H4 (cell line): ENCODE measurements around the gene APOO. TPM values are rescaled to one million over a fixed set of nuclear protein-coding genes. Genes with fewer than 3 reads are reported as not detected.
A peak's percentile ranks its signal among the peaks of the same experiment; 100 is the strongest.

ENCODE experiments used
- DNase-seq: peaks from one replicate; pipeline ENCODE4 v3.0.0-alpha.2; 2015; ENCODE audit warnings: low spot score
- total RNA-seq: library from RNA; depleted of rRNA; stranded (reverse); fragments of >200 nt; shearing (Covaris generic); gene quantifications from 2 replicates; pipeline ENCODE4 v1.2.3, GENCODE V29; 2014; rRNA removed

APOO gene
- total RNA-seq, 1 experiment from 2014 or later = 58.9 TPM

DNA sequence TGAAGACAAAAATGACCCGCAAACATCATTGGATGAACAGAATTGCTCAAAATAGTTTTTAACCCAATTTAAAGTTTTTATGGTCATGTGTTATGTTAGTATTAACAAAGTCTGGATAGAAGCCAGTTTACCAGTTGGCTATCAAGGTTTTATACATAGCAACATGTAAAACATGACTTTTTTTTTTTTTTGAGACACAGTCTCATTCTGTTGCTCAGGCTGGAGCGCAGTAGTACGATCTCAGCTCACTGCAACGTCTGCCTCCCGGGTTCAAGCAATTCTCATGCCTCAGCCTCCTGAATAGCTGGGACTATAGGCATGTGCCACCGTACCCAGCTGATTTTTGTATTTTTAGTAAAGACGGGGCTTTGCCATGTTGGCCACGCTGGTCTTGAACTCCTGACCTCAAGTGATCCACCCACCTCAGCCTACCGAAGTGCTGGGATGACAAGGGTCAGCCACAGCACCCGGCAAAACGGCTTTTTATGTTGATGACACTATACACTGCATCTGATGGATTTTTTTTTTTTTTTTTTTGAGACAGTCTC lies 121.4 kb downstream of the APOO start:
- DNase-seq = no peak

- no peak for DNase-seq
These were observed 122.2 kb downstream of the APOO start for GRCh38 chrX:23785580-23785979.

DNA sequence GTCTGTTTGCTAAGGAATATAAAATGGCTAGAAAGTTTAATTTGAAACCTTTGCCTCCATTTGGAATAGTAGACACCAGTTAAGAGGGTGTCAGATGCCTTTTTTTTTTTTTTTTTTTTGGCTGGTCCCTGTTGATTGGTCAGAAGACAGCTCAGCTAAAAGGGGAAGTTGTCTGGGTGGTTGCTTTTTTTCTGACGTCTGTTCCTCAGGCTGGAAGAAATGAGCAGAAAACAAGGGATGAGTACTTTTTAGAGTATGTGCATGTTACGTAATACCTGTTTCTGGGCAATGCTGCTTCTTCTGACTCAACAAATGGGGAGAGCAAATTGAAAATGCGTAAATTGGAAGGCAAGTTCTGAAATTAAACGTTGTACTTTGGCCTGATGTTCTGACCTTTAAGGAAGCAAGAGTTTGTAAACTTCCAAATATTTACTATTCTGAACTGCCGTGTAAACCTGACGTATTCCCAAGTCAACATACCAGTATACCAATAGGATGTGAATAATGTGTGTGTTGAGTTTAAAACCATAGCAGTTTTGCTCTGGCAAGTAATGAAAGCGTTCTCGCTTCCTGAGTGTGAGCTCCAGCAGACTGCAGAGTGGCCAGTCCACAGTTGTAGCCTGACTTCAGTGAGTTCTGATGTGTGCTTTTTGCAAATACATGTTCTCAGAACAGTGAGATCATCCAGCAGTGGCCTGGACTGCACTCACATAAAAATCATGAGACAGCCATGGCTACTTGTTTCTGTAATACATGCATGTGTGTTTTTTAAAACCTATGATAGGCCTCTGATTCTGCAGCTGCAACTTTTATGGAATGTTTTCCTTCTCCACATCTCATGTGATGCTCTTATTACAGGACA lies 123.0 kb downstream of the APOO start:
- DNase-seq = peak; percentile 45

DNA sequence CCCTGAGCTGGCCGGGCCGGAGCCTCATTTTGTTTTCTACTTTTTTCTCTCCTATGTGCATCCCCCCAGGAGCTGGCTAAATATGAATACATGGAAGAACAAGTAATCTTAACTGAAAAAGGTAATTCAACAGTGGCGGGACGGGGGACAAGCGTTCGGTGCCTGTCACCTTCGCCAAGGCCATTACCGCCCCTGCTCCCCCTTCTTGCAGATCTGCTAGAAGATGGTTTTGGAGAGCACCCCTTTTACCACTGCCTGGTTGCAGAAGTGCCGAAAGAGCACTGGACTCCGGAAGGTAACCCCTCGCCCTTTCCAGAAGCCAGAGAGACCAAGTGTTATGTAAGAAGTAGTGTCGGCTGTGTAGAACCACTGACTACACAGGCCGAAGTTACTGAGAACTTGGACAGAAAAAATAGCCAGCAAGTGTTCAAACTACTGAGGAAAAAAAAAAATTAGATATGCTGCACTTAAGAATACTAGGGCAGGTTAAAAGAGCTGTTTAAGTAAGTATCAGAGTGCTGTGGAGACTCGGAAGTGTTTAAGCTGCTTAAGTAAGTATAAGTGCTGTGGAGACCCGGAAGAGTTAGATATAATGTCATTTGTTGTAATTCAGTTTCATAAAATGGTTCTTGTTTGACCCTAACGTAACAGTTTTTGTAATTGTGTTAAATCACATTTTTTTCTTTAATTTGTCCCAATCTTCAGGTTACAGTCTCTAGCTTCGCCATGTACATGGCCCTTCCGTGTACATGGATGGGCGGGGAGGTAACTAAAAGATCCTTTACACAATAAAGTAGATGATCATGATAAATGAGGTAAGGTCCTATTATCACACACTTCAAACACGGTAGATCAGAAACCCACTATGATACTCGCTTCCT lies 123.9 kb downstream of the APOO start:
- DNase-seq = no peak

Other genes starting within 250 kb of the APOO start
- 347 and 388 TPM in 2 replicates for gene PRDX4, start 240.4 kb downstream of the APOO start, total RNA-seq
- gene ACOT9, start 164.7 kb downstream of the APOO start, total RNA-seq = 41.1 and 47.0 TPM in 2 replicates
- gene SAT1, start 124.8 kb downstream of the APOO start, total RNA-seq = 44.2 and 46.4 TPM in 2 replicates
- gene CXorf58, start 68 bp upstream of the APOO start, total RNA-seq = 0.04 TPM in 1 of 2 replicates, not detected in the other
- 4.9 and 7.8 TPM in 2 replicates for gene KLHL15, start 119.2 kb upstream of the APOO start, total RNA-seq
- gene EIF2S3, start 147.0 kb upstream of the APOO start, total RNA-seq = 280 and 328 TPM in 2 replicates
- 27.1 and 27.2 TPM in 2 replicates for gene ZFX, start 241.8 kb upstream of the APOO start, total RNA-seq